ENCODE results near the gene BNIP5. TPM values are rescaled to one million over a fixed set of nuclear protein-coding genes. Genes with fewer than 3 reads are reported as not detected.
A peak's percentile ranks its signal among the peaks of the same experiment; 100 is the strongest.
"Not testable (repeated sequence)": the region's sequence is repeated elsewhere in the genome, so short reads cannot be mapped to it uniquely, and the experiment has no call there.

Gene BNIP5
- total and polyA plus RNA-seq, 2 of the 13 experiments (the other 11 are each of a cell fraction or from before 2014, with no cell fraction given), result not detected

- DNase-seq (ENCODE audit: low spot score); H3K9ac ChIP-seq (ENCODE audit: insufficient read depth, low read depth, low read length); H2AFZ ChIP-seq (ENCODE audit: low read length); H3K4me1 ChIP-seq (ENCODE audit: insufficient read depth, low read length); H3K36me3 ChIP-seq (replicated peaks in 1 of 2; ENCODE audit: control insufficient read depth in 1 of 2, insufficient read depth in 2 of 2, low read length in 2 of 2); H3K79me2 ChIP-seq (ENCODE audit: insufficient read depth, low read length); H4K20me1 ChIP-seq (ENCODE audit: insufficient read depth, low read length); CTCF ChIA-PET (ENCODE audit: low intra/inter-chr PET ratio, low total read pairs); H3K4me2 ChIP-seq (ENCODE audit: low read depth, low read length); intact Hi-C loops (cut with micrococcal nuclease; ENCODE audit: unreplicated experiment); POLR2A ChIA-PET; H3K27ac ChIP-seq (ENCODE audit: extremely low read length, insufficient read depth, low read length); H3K9me3 ChIP-seq (ENCODE audit: low read length); H3K4me3 ChIP-seq (replicated peaks in 1 of 3; ENCODE audit: insufficient read depth in 1 of 3, low read depth in 2 of 3, low read length in 3 of 3); FAIRE-seq; BruUV-seq (replicated peaks); ATAC-seq: not testable (repeated sequence)
- in situ Hi-C loops (cut with HindIII; ENCODE audit: extremely low pct_ligation_motif_present, low pct_unique_long_range_greater_than_20kb), result loop anchor here (5.0 kb wide), 2 partner anchors 62 to 237 kb away; no protein-coding TSS in a partner anchor
- peaks cover 4 to 15% of the 10 kb centered on the region in 2 experiments; a peak in 4 of 5 replicates for H3K27me3 ChIP-seq (ENCODE audit: control insufficient read depth in 1 of 2, insufficient read depth in 2 of 2, low read length in 2 of 2)
- 92% methylated on average over 22 of the region's 34 CpGs for WGBS (ENCODE audit: low lambda C conversion rate)
Measured at GRCh38 chr6:36364061-36364635, 27.5 kb upstream of the BNIP5 start.

GRCh38 chr6:36363371-36363752 is 26.7 kb upstream of the BNIP5 start:
- H3K9ac ChIP-seq (ENCODE audit: insufficient read depth, low read depth, low read length); ATAC-seq; H3K27ac ChIP-seq (ENCODE audit: extremely low read length, insufficient read depth, low read length); POLR2A ChIA-PET; H3K36me3 ChIP-seq (replicated peaks in 1 of 2; ENCODE audit: control insufficient read depth in 1 of 2, insufficient read depth in 2 of 2, low read length in 2 of 2); DNase-seq (ENCODE audit: low spot score); H4K20me1 ChIP-seq (ENCODE audit: insufficient read depth, low read length); H3K4me3 ChIP-seq (replicated peaks in 1 of 3; ENCODE audit: insufficient read depth in 1 of 3, low read depth in 2 of 3, low read length in 3 of 3); H3K79me2 ChIP-seq (ENCODE audit: insufficient read depth, low read length); H3K9me3 ChIP-seq (ENCODE audit: low read length); BruUV-seq (replicated peaks); CTCF ChIA-PET (ENCODE audit: low intra/inter-chr PET ratio, low total read pairs); intact Hi-C loops (cut with micrococcal nuclease; ENCODE audit: unreplicated experiment); FAIRE-seq; H2AFZ ChIP-seq (ENCODE audit: low read length); H3K27me3 ChIP-seq (ENCODE audit: control insufficient read depth in 1 of 2, insufficient read depth in 2 of 2, low read length in 2 of 2); H3K4me2 ChIP-seq (ENCODE audit: low read depth, low read length): not testable (repeated sequence)
- TF ChIP-seq POLR2A (IDR thresholded peaks at IDR 0.05; ENCODE audit: insufficient read depth in 1 of 2, low read depth in 2 of 2, low read length in 2 of 2) (peak in 1 of 2 experiments; percentile 37; a peak in 1 of 4 replicates), NFYB (CRISPR knock-in tag; IDR thresholded peaks at IDR 0.05) (peak; percentile 63)
- H3K4me1 ChIP-seq (ENCODE audit: insufficient read depth, low read length), result peaks cover 17% of the 10 kb centered on the region
- in situ Hi-C loops (cut with HindIII; ENCODE audit: extremely low pct_ligation_motif_present, low pct_unique_long_range_greater_than_20kb), result loop anchor here (5.0 kb wide), 2 partner anchors 61 to 236 kb away; no protein-coding TSS in a partner anchor
- WGBS (ENCODE audit: low lambda C conversion rate), result 63% methylated on average over 13 of the region's 13 CpGs

Data from HepG2 (cell line).